Lower lobe of right lung (tissue), 2 donors: ENCODE measurements around the gene GATAD2B. TPM values are rescaled to one million over a fixed set of nuclear protein-coding genes. Genes with fewer than 3 reads are reported as not detected.
"Not testable (repeated sequence)": the region's sequence is repeated elsewhere in the genome, so short reads cannot be mapped to it uniquely, and the experiment has no call there.

Experiments used
- ATAC-seq, 2 donors: fragments of 200-7000 bp; cut with Tn5 transposase; one replicate each; pipeline ENCODE4 v1.9.1; 2020 to 2022; ENCODE audit warnings: mild to moderate bottlenecking in 2 of 2, moderate library complexity in 2 of 2
- DNase-seq: peaks from one replicate; pipeline ENCODE4 v3.0.0-alpha.2; 2020
- H3K27ac ChIP-seq: fragments of 200-600 bp; one replicate; pipeline ENCODE4 v1.8.0; 2022
- H3K27me3 ChIP-seq: fragments of 200-600 bp; one replicate; pipeline ENCODE4 v1.8.0; 2022; ENCODE audit warnings: low read depth
- H3K36me3 ChIP-seq: fragments of 200-600 bp; one replicate; pipeline ENCODE4 v1.8.0; 2022; ENCODE audit warnings: mild to moderate bottlenecking
- H3K4me1 ChIP-seq: fragments of 200-600 bp; one replicate; pipeline ENCODE4 v1.8.0; 2022
- H3K4me3 ChIP-seq: fragments of 200-600 bp; one replicate; pipeline ENCODE4 v1.8.0; 2022; ENCODE audit warnings: mild to moderate bottlenecking
- H3K9me3 ChIP-seq: fragments of 200-600 bp; one replicate; pipeline ENCODE4 v1.8.0; 2022
- CTCF ChIP-seq: fragments of 200-600 bp; IDR thresholded peaks from one replicate; pipeline ENCODE4 v1.8.0; 2022; ENCODE audit warnings: antibody characterized with exemption, mild to moderate bottlenecking
- intact Hi-C: fragments of 100-400 bp; cut with DNase I; formaldehyde crosslinking; loops from one replicate; pipeline ENCODE4 v1.11.0; 2022
- total RNA-seq: library from RNA; stranded (reverse); fragmentation: NEBNext Ultra II Directional; extraction: Animal tissue kit (Norgen Biotek cat#: 25700); gene quantifications from one replicate; pipeline ENCODE4 v1.2.1, GENCODE V29; 2021
- donor health status: DM: no; HTN: yes; CAD: no; lungs with severe emphysema.

The GATAD2B gene
- total RNA-seq, 1 donor from 2014 or later: 50.2 TPM

- H3K27me3 ChIP-seq: no peaks in the 10 kb centered on the region
- peaks cover 9% of the 10 kb centered on the region for H3K36me3 ChIP-seq
- no peak for ATAC-seq
- intact Hi-C loops: no loop called here
- H3K4me3 ChIP-seq: no peak overlapping the region
- no peak for DNase-seq
- H3K9me3 ChIP-seq: no peaks in the 10 kb centered on the region
- TF ChIP-seq CTCF: no peak
- H3K4me1 ChIP-seq: peaks cover 8% of the 10 kb centered on the region
- no peak overlapping the region for H3K27ac ChIP-seq
These were observed 16.4 kb downstream of the GATAD2B start for GRCh38 chr1:153906396-153906795.

DNA sequence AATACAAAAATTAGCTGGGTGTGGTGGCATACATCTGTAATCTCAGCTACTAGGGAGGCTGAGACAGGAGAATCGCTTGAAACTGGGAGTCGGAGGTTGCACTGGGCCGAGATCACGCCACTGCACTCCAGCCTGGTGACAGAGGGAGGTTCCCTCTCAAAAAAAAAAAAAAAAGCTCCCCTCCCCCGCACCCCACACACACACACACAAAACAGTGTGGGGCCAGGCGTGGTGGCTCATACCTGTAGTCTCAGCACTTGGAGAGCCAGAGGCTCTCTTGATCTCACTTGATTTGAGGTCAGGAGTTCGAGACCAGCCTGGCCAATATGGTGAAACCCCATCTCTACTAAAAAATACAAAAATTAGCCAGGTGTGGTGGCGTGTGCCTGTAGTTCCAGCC lies 16.9 kb downstream of the GATAD2B start:
- H3K27me3 ChIP-seq, H3K9me3 ChIP-seq, ATAC-seq, DNase-seq, H3K4me3 ChIP-seq, intact Hi-C loops, H3K36me3 ChIP-seq, H3K27ac ChIP-seq, H3K4me1 ChIP-seq: not testable (repeated sequence)

- intact Hi-C loops: no loop called here
- no peaks in the 10 kb centered on the region for H3K27me3 ChIP-seq
These were observed 18.8 kb downstream of the GATAD2B start for GRCh38 chr1:153903841-153904455.

DNA sequence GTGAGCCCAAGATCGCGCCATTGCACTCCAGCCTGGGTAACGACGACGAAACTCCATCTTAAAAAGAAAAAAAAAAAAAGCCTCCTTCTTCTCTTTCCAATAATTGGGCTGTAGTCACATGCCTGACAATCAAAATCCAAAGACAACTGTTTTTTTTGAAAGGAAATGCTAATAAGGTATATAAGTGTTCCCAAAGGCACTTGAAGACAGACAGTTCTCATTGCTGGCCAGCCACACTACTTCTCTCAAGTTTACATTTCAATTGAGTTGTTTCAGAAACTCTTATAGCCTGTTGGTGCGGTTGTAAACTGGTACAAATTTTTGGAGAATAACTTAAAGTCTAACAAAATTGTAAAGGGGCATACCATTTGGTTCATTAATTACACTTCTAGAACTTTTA lies 23.3 kb downstream of the GATAD2B start:
- Histone ChIP-seq H3K27ac (no peak overlapping the region), H3K36me3 (peaks cover 34% of the 10 kb centered on the region), H3K4me1 (peaks cover 13% of the 10 kb centered on the region), H3K9me3 (no peaks in the 10 kb centered on the region), H3K27me3 (no peaks in the 10 kb centered on the region), H3K4me3 (no peak overlapping the region)
- ATAC-seq (peak in 1 of 2 donors; percentile 40), DNase-seq (no peak)
- no peak for TF ChIP-seq CTCF
- intact Hi-C loops: no loop called here

More at GRCh38 chr1:153903841-153904455, 18.8 kb downstream of the GATAD2B start:
- H3K36me3 ChIP-seq: peaks cover 14% of the 10 kb centered on the region
- no peak for TF ChIP-seq CTCF
- ATAC-seq (no peak), DNase-seq (no peak)
- peaks cover 14% of the 10 kb centered on the region for H3K4me1 ChIP-seq
- no peak overlapping the region for H3K27ac ChIP-seq
- no peaks in the 10 kb centered on the region for H3K9me3 ChIP-seq
- no peak overlapping the region for H3K4me3 ChIP-seq

DNA sequence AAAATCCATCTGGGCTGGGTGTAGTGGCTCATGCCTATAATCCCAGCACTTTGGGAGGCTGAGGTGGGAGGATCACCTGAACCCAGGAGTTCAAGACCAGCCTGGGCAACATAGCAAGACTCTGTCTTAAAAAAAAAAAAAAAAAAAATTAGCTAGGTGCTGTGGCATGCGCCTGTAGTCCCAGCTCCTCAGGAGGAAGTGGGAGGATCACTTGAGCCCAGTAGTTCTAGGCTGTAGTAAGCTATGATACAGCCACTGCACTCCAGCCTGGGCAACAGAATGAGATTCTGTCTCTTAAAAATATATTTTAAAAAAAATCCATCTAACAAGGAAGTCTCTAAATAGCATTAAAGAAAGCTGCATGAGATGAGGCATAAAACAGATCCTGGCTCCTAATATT lies 26.9 kb downstream of the GATAD2B start:
- ATAC-seq: peak in 1 of 2 donors; percentile 47
- DNase-seq, H3K4me1 ChIP-seq, H3K27me3 ChIP-seq, intact Hi-C loops, H3K4me3 ChIP-seq, H3K27ac ChIP-seq, H3K9me3 ChIP-seq: not testable (repeated sequence)
- peaks cover 46% of the 10 kb centered on the region for H3K36me3 ChIP-seq

GRCh38 chr1:153891042-153891441 lies 31.7 kb downstream of the GATAD2B start:
- H3K9me3 ChIP-seq, ATAC-seq, DNase-seq, intact Hi-C loops, H3K4me3 ChIP-seq, H3K27ac ChIP-seq, H3K27me3 ChIP-seq: not testable (repeated sequence)
- Histone ChIP-seq H3K4me1 (peaks cover 25% of the 10 kb centered on the region), H3K36me3 (peaks cover 26% of the 10 kb centered on the region)

DNA sequence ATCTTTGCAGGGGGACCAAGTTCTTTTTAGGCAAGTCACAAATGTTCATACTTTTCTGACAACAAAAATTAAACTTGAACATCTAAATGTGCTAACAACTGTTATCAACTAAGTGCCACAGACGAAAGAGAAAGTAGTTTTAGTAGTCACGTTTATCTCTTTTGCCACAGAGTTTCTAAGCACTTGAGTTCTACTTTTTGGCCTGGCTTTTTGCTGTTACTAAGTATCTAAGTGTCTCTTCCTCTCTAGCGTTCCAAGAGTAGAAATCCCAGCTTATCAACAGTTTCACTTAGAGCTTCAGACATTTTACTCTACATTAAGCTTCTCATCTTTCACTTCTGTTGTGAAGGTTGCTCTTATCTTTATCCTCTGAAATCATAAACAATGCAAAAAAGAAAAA lies 34.2 kb downstream of the GATAD2B start:
- intact Hi-C loops: no loop called here
- Histone ChIP-seq H3K27ac (no peak overlapping the region), H3K4me1 (peaks cover 25% of the 10 kb centered on the region), H3K36me3 (peaks cover 24% of the 10 kb centered on the region), H3K9me3 (no peaks in the 10 kb centered on the region), H3K27me3 (no peaks in the 10 kb centered on the region), H3K4me3 (no peak overlapping the region)
- DNase-seq: no peak
- peak; percentile 29 to 61 for ATAC-seq
- TF ChIP-seq CTCF: no peak
